BE2C (cell line): ENCODE results near the gene MAST3.

ENCODE experiments used
- DNase-seq: peaks from one replicate; pipeline ENCODE4 v3.0.0-alpha.2; 2020
- H3K27me3 ChIP-seq: fragments of 250-450 bp; sonication (Bioruptor Pico); 2 replicates; pipeline ENCODE4 v1.5.1; 2020; ENCODE audit warnings: mild to moderate bottlenecking
- H3K36me3 ChIP-seq: fragments of 250-450 bp; sonication (Bioruptor Pico); 2 replicates; pipeline ENCODE4 v1.5.1; 2020; ENCODE audit warnings: mild to moderate bottlenecking
- H3K4me1 ChIP-seq: fragments of 250-450 bp; sonication (Bioruptor Pico); 2 replicates; pipeline ENCODE4 v1.5.1; 2020
- H3K4me3 ChIP-seq: 2 replicates; pipeline ENCODE4 v1.5.1; 2011; ENCODE audit warnings: low read depth, low read length
- H3K9me3 ChIP-seq: fragments of 250-450 bp; sonication (Bioruptor Pico); 2 replicates; pipeline ENCODE4 v1.5.1; 2020
- CTCF ChIP-seq: IDR thresholded peaks from 2 replicates; pipeline ENCODE4 v1.5.1; 2012; ENCODE audit warnings: mild to moderate bottlenecking, low read depth, low read length

Gene MAST3

GRCh38 chr19:18153556-18154134 lies 56.1 kb downstream of the MAST3 start:
- Histone ChIP-seq H3K4me1 (peaks cover 22% of the 10 kb centered on the region), H3K9me3 (no peaks in the 10 kb centered on the region), H3K4me3 (peak overlapping the region; percentile 81), H3K27me3 (no peaks in the 10 kb centered on the region), H3K36me3 (peaks cover 16% of the 10 kb centered on the region)
- TF ChIP-seq CTCF: no peak
- DNase-seq: no peak

DNA sequence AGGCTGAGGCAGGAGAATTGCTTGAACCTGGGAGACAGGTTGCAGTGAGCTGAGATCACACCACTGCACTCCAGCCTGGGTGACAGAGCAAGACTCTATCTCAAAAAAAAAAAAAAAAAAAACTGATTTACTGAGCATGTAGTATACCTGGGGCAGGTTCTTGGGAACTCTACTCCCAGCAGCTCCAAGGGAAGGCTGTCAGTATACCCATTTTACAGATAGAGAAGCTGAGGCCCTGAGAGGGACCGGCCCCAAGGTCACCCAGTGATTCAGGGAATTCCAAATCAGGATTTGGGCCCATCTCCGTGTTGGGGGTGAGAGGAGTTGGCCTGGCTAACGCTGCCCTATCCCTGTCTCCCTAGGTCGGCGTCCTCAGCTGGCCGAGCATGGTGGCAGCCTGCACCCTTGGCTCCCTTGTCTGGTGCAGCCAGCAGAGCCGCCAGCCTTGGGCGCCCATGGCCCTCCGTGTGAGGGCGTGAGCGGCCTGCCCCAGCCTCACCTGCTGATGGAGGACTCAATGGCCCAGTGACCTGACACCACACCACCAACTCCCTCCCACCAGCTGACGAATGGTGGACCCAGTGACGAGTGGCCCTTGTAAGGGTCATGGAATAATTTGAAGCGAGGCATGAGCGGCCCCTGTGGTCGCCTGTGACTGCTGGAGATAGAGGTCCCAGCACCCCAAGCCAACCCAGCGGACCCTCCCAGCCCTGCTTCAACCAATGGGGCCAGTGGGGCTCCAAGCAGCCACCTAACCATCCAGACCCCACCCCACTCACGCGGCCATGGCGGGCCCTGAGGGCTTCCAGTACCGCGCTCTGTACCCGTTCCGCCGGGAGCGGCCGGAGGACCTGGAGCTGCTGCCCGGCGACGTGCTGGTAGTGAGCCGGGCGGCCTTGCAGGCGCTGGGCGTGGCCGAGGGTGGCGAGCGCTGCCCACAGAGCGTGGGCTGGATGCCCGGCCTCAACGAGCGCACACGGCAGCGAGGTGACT lies 57.8 kb downstream of the MAST3 start:
- TF ChIP-seq CTCF: no peak
- H3K4me1 ChIP-seq: peaks cover 22% of the 10 kb centered on the region
- no peaks in the 10 kb centered on the region for H3K27me3 ChIP-seq
- peaks cover 25% of the 10 kb centered on the region for H3K36me3 ChIP-seq
- no peak for DNase-seq
- no peak overlapping the region for H3K4me3 ChIP-seq
- no peaks in the 10 kb centered on the region for H3K9me3 ChIP-seq

GRCh38 chr19:18156268-18156667 lies 58.7 kb downstream of the MAST3 start:
- DNase-seq: no peak
- H3K4me3 ChIP-seq: no peak overlapping the region
- H3K27me3 ChIP-seq: no peaks in the 10 kb centered on the region
- peaks cover 22% of the 10 kb centered on the region for H3K4me1 ChIP-seq
- TF ChIP-seq CTCF: no peak
- peaks cover 30% of the 10 kb centered on the region for H3K36me3 ChIP-seq
- no peaks in the 10 kb centered on the region for H3K9me3 ChIP-seq

DNA sequence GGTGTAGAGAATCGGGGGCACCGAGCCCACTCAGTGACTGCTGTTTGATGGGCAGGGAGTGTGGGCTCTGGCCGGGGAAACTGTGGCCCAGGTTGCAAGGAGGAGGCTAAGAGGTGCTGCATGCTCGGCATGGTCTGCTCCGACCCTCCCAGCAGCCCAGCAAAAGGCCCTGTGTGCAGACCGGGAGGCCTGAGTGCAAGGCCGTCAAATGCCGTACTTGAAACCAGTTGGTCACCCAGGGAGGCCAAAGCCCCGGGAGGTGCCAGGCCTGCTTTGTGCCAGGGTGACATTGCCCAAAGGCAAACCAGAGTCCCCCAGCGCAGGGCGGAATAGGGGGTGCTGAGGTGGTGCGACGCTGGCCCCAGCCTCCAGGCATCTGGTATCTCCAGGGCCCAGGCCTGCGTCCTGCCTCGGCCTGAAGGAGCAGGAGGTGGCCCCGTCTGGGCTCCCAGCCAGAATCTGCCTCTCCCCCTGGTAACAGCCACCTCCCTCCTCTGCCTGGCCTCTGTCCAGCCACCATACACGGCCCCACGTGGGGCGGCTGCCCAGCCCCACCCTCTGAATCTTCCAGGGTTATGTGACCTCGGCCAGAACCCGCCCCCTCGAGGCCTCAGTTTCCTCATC lies 59.4 kb downstream of the MAST3 start:
- peaks cover 35% of the 10 kb centered on the region for H3K36me3 ChIP-seq
- peak; percentile 98 for DNase-seq
- no peak for TF ChIP-seq CTCF

GRCh38 chr19:18157465-18158063 lies 60.0 kb downstream of the MAST3 start:
- H3K36me3 ChIP-seq: peaks cover 40% of the 10 kb centered on the region
- TF ChIP-seq CTCF: no peak
- H3K27me3 ChIP-seq: no peaks in the 10 kb centered on the region
- DNase-seq: peak; percentile 92
- H3K4me1 ChIP-seq: peaks cover 20% of the 10 kb centered on the region
- H3K9me3 ChIP-seq: no peaks in the 10 kb centered on the region
- peak overlapping the region; percentile 31 for H3K4me3 ChIP-seq

More for the DNA sequence above, 59.4 kb downstream of the MAST3 start:
- Histone ChIP-seq H3K4me1 (peaks cover 20% of the 10 kb centered on the region), H3K9me3 (no peaks in the 10 kb centered on the region), H3K4me3 (peak overlapping the region; percentile 31), H3K27me3 (no peaks in the 10 kb centered on the region)
